ENCODE data around the gene SH2D3C.
A peak's percentile ranks its signal among the peaks of the same experiment; 100 is the strongest.

Gene SH2D3C

DNA sequence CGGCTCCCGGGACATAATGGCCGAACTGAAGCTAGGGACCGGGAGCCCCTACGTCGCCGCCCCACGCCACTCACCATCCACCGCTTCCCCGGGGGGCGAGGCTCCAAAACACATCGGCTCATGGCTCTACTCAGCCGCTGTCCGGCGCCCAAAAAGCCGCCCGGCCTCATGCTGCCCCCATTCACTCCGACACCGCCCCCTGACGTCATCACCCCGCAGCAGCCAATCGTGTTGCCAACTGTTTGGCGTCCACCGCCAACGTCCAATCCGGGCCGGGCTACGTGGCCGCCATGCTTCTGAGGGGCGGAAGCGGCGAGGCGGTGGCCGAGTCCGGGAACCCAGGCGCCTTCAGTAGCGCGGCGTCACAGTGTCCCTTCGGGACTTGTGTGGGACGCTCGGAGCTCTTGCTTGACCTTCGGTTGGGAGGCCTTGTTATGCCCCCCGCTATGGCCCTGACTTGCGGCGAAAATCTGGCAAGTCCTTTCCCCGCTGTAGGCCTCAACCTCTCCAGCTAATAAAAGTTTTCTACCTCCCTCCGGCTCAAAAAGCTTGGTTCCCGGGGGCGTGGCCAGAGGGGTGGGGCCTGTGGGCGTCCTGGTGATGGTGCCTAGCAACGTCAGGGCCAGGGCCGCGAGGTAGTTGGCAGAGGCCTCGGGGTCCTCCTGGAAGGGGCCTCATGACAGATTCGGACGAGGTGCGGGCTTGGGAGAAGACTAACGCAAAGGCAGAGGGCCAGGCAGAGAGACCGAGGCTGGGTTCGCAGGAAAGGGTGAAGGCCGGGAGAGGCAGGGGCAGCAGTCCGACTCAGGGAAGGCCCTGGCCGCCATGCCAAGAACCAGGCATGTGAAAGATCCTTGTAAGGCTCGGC lies 62.8 kb downstream of the SH2D3C start, which contains the start of the genes PTRH1 and TTC16:
Gene PTRH1 (minus strand): TSS at position 194 of the 868 bp plus-strand sequence. CDS start 24 bp downstream, at position 170.
Gene TTC16 (plus strand): TSS at position 610 of the 868 bp plus-strand sequence. CDS start 67 bp downstream, at position 677.
- H2AFZ ChIP-seq (ENCODE audit: low read length, unreplicated experiment), result peak within 1 kb of the TSS; percentile 84
- H3K4me1 ChIP-seq (ENCODE audit: control insufficient read depth, insufficient read depth, low read length, unreplicated experiment), result peaks cover 8% of the 10 kb centered on the region
- H3K27ac ChIP-seq (ENCODE audit: low read depth, low read length), result peak within 1 kb of the TSS; percentile 39; the same call in 1 of the 2 replicates
- peaks cover 4% of the 10 kb centered on the region for H3K79me2 ChIP-seq (ENCODE audit: control insufficient read depth, insufficient read depth, low read length, unreplicated experiment)
- peak within 1 kb of the TSS; percentile 91 for H3K4me3 ChIP-seq (ENCODE audit: low read depth, low read length)
- H3K36me3 ChIP-seq (ENCODE audit: insufficient read depth, low read length), result no peaks in the 10 kb centered on the region
- H3K27me3 ChIP-seq (ENCODE audit: insufficient read depth, low read length), result no peaks in the 10 kb centered on the region

- no peaks in the 10 kb centered on the region for H3K36me3 ChIP-seq (ENCODE audit: insufficient read depth, low read length)
- peak overlapping the region; percentile 39; the same call in 1 of the 2 replicates for H3K27ac ChIP-seq (ENCODE audit: low read depth, low read length)
- peaks cover 8% of the 10 kb centered on the region for H3K4me1 ChIP-seq (ENCODE audit: control insufficient read depth, insufficient read depth, low read length, unreplicated experiment)
- peak overlapping the region; percentile 84 for H2AFZ ChIP-seq (ENCODE audit: low read length, unreplicated experiment)
- H3K4me3 ChIP-seq (ENCODE audit: low read depth, low read length), result peak overlapping the region; percentile 91
- no peaks in the 10 kb centered on the region for H3K27me3 ChIP-seq (ENCODE audit: insufficient read depth, low read length)
- H3K79me2 ChIP-seq (ENCODE audit: control insufficient read depth, insufficient read depth, low read length, unreplicated experiment), result peaks cover 4% of the 10 kb centered on the region
These were observed 63.5 kb downstream of the SH2D3C start for GRCh38 chr9:127714951-127715469.

GRCh38 chr9:127714020-127714750 lies 64.3 kb downstream of the SH2D3C start:
- Histone ChIP-seq H3K27ac (ENCODE audit: low read depth, low read length) (no peak overlapping the region), H3K27me3 (ENCODE audit: insufficient read depth, low read length) (no peaks in the 10 kb centered on the region), H3K36me3 (ENCODE audit: insufficient read depth, low read length) (no peaks in the 10 kb centered on the region), H3K79me2 (ENCODE audit: control insufficient read depth, insufficient read depth, low read length, unreplicated experiment) (peaks cover 4% of the 10 kb centered on the region), H3K4me3 (ENCODE audit: low read depth, low read length) (peak overlapping the region; percentile 74), H2AFZ (ENCODE audit: low read length, unreplicated experiment) (no peak overlapping the region), H3K4me1 (ENCODE audit: control insufficient read depth, insufficient read depth, low read length, unreplicated experiment) (peaks cover 8% of the 10 kb centered on the region)

- Histone ChIP-seq H2AFZ (ENCODE audit: low read length, unreplicated experiment) (no peak overlapping the region), H3K4me1 (ENCODE audit: control insufficient read depth, insufficient read depth, low read length, unreplicated experiment) (peaks cover 8% of the 10 kb centered on the region), H3K36me3 (ENCODE audit: insufficient read depth, low read length) (peaks cover 5% of the 10 kb centered on the region; the same call in 1 of the 2 replicates), H3K79me2 (ENCODE audit: control insufficient read depth, insufficient read depth, low read length, unreplicated experiment) (peaks cover 4% of the 10 kb centered on the region), H3K4me3 (ENCODE audit: low read depth, low read length) (no peak overlapping the region), H3K27me3 (ENCODE audit: insufficient read depth, low read length) (no peaks in the 10 kb centered on the region), H3K27ac (ENCODE audit: low read depth, low read length) (no peak overlapping the region)
These were observed 65.6 kb downstream of the SH2D3C start for GRCh38 chr9:127712867-127713266.

- peaks cover 4% of the 10 kb centered on the region for H3K79me2 ChIP-seq (ENCODE audit: control insufficient read depth, insufficient read depth, low read length, unreplicated experiment)
- H3K27me3 ChIP-seq (ENCODE audit: insufficient read depth, low read length), result no peaks in the 10 kb centered on the region
- H3K4me3 ChIP-seq (ENCODE audit: low read depth, low read length), result no peak overlapping the region
- H2AFZ ChIP-seq (ENCODE audit: low read length, unreplicated experiment), result no peak overlapping the region
- H3K4me1 ChIP-seq (ENCODE audit: control insufficient read depth, insufficient read depth, low read length, unreplicated experiment), result peaks cover 8% of the 10 kb centered on the region
- peaks cover 5% of the 10 kb centered on the region; the same call in 1 of the 2 replicates for H3K36me3 ChIP-seq (ENCODE audit: insufficient read depth, low read length)
- no peak overlapping the region for H3K27ac ChIP-seq (ENCODE audit: low read depth, low read length)
These were observed 66.1 kb downstream of the SH2D3C start for GRCh38 chr9:127712371-127712770.

GRCh38 chr9:127711831-127712274 lies 66.6 kb downstream of the SH2D3C start:
- Histone ChIP-seq H3K36me3 (ENCODE audit: insufficient read depth, low read length) (peaks cover 5% of the 10 kb centered on the region; the same call in 1 of the 2 replicates), H3K79me2 (ENCODE audit: control insufficient read depth, insufficient read depth, low read length, unreplicated experiment) (peaks cover 4% of the 10 kb centered on the region), H3K27me3 (ENCODE audit: insufficient read depth, low read length) (no peaks in the 10 kb centered on the region), H3K4me3 (ENCODE audit: low read depth, low read length) (no peak overlapping the region), H3K4me1 (ENCODE audit: control insufficient read depth, insufficient read depth, low read length, unreplicated experiment) (peaks cover 8% of the 10 kb centered on the region), H3K27ac (ENCODE audit: low read depth, low read length) (no peak overlapping the region), H2AFZ (ENCODE audit: low read length, unreplicated experiment) (no peak overlapping the region)

DNA sequence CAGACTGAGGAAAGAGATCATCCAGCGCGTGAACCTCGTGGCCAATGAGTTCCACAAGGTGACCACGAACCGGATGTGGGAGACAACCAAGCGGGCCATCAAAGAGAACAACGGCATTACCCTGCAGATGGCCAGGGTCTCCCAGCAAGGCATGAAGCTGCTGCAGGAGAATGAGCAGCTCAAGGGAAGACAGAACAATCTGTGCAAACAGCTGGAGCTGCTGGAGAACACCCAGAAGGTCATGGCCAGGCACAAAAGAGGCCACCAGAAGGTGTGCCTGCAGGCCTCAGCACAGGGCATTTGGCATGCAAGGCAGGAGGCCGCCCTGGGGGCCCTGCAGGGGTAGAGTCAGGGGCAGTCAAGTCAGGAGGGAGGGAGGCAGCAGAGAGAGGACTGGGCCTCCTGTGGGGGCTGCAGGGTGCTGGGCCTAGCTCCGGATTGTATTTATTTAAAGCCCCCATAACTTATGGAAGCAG lies 67.2 kb downstream of the SH2D3C start:
- no peak overlapping the region for H3K4me3 ChIP-seq (ENCODE audit: low read depth, low read length)
- no peak overlapping the region for H2AFZ ChIP-seq (ENCODE audit: low read length, unreplicated experiment)
- no peak overlapping the region for H3K27ac ChIP-seq (ENCODE audit: low read depth, low read length)
- H3K36me3 ChIP-seq (ENCODE audit: insufficient read depth, low read length), result peaks cover 5% of the 10 kb centered on the region; the same call in 1 of the 2 replicates
- H3K4me1 ChIP-seq (ENCODE audit: control insufficient read depth, insufficient read depth, low read length, unreplicated experiment), result peaks cover 8% of the 10 kb centered on the region
- peaks cover 4% of the 10 kb centered on the region for H3K79me2 ChIP-seq (ENCODE audit: control insufficient read depth, insufficient read depth, low read length, unreplicated experiment)
- H3K27me3 ChIP-seq (ENCODE audit: insufficient read depth, low read length), result no peaks in the 10 kb centered on the region

DNA sequence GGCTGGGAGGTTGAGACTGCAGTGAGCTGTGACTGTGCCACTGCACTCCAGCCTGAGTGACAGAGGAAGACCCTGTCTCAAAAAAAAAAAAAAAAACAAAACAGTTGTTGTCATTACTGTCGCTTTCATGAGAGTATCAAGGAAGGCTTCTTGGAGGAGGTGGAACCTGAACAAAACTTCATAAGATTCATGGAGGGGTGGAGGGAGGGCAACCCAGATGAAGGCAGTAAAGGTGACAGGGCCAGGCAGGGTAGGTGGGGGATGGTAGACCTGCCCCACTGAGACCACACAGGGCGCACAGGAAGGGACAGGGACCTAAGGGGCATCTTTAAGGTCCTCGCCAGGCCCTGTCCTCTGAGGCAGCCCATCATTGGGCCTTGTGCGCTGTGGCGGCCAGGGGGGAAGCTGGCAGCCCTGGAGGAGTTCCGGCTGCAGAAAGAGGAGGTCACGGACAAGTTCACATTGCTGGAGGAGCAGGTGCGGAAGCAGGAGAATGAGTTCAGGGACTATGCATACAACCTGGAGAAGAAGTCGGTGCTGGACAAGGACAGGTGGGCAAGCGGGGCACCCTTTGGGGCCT lies 68.2 kb downstream of the SH2D3C start:
- Histone ChIP-seq H3K36me3 (ENCODE audit: insufficient read depth, low read length) (peaks cover 5% of the 10 kb centered on the region; the same call in 1 of the 2 replicates), H2AFZ (ENCODE audit: low read length, unreplicated experiment) (no peak overlapping the region), H3K4me1 (ENCODE audit: control insufficient read depth, insufficient read depth, low read length, unreplicated experiment) (peaks cover 8% of the 10 kb centered on the region), H3K27me3 (ENCODE audit: insufficient read depth, low read length) (no peaks in the 10 kb centered on the region), H3K27ac (ENCODE audit: low read depth, low read length) (no peak overlapping the region), H3K79me2 (ENCODE audit: control insufficient read depth, insufficient read depth, low read length, unreplicated experiment) (peaks cover 4% of the 10 kb centered on the region), H3K4me3 (ENCODE audit: low read depth, low read length) (no peak overlapping the region)

- Histone ChIP-seq H2AFZ (ENCODE audit: low read length, unreplicated experiment) (no peak overlapping the region), H3K4me1 (ENCODE audit: control insufficient read depth, insufficient read depth, low read length, unreplicated experiment) (peaks cover 3% of the 10 kb centered on the region), H3K27me3 (ENCODE audit: insufficient read depth, low read length) (no peaks in the 10 kb centered on the region)
These were observed 69.4 kb downstream of the SH2D3C start for GRCh38 chr9:127708952-127709587.

More at GRCh38 chr9:127708952-127709587, 69.4 kb downstream of the SH2D3C start:
- peaks cover 5% of the 10 kb centered on the region; the same call in 1 of the 2 replicates for H3K36me3 ChIP-seq (ENCODE audit: insufficient read depth, low read length)
- H3K27ac ChIP-seq (ENCODE audit: low read depth, low read length), result no peak overlapping the region
- no peak overlapping the region for H3K4me3 ChIP-seq (ENCODE audit: low read depth, low read length)
- H3K79me2 ChIP-seq (ENCODE audit: control insufficient read depth, insufficient read depth, low read length, unreplicated experiment), result peaks cover 3% of the 10 kb centered on the region
